HG03064 (cell line): ENCODE results near the gene DUOX1.

Experiments used
- ATAC-seq: cut with Tn5 transposase; IDR thresholded peaks from one replicate; pipeline ENCODE4 v1.9.1; 2021; ENCODE audit warnings: low read depth; ENCODE audit not compliant: unreplicated experiment

Gene DUOX1

GRCh38 chr15:45105586-45105985, 24.2 kb upstream of the DUOX1 start:
- no peak for ATAC-seq

GRCh38 chr15:45106002-45106790, 23.6 kb upstream of the DUOX1 start:
- ATAC-seq: no peak

GRCh38 chr15:45107941-45108630, 21.7 kb upstream of the DUOX1 start:
- ATAC-seq: no peak

GRCh38 chr15:45110256-45110820, 19.5 kb upstream of the DUOX1 start:
- no peak for ATAC-seq

GRCh38 chr15:45111390-45112142, 18.2 kb upstream of the DUOX1 start:
- ATAC-seq: no peak

- no peak for ATAC-seq
These were observed 17.6 kb upstream of the DUOX1 start for GRCh38 chr15:45112143-45112590.

GRCh38 chr15:45112591-45113379, 17.0 kb upstream of the DUOX1 start:
- ATAC-seq: no peak

- ATAC-seq: no peak
These were observed 16.3 kb upstream of the DUOX1 start for GRCh38 chr15:45113380-45113990.

GRCh38 chr15:45114076-45114750, 15.6 kb upstream of the DUOX1 start, which contains the start of the genes DUOX2 and DUOXA2:
TSS of gene DUOX2 (minus strand) at chr15:45114172. CDS start at chr15:45113411, 761 bp downstream.
TSS of gene DUOXA2 (plus strand) at chr15:45114326. CDS start at chr15:45114606, 280 bp downstream.
- no peak for ATAC-seq

- no peak for ATAC-seq
These were observed 15.1 kb upstream of the DUOX1 start for GRCh38 chr15:45114751-45115085.

- ATAC-seq: no peak
These were observed 14.4 kb upstream of the DUOX1 start for GRCh38 chr15:45115312-45115820.

GRCh38 chr15:45116006-45116481, 13.8 kb upstream of the DUOX1 start:
- ATAC-seq: no peak

GRCh38 chr15:45116482-45117307, 13.1 kb upstream of the DUOX1 start:
- ATAC-seq: no peak

GRCh38 chr15:45117308-45118130, 12.3 kb upstream of the DUOX1 start:
- peak; percentile 29 for ATAC-seq

GRCh38 chr15:45118131-45118588, 11.6 kb upstream of the DUOX1 start:
- ATAC-seq: peak; percentile 97

- no peak for ATAC-seq
These were observed 10.8 kb upstream of the DUOX1 start for GRCh38 chr15:45118996-45119395.
